ENCODE results near the gene RILPL2. TPM values are rescaled to one million over a fixed set of nuclear protein-coding genes. Genes with fewer than 3 reads are reported as not detected.
"Not testable (repeated sequence)": the region's sequence is repeated elsewhere in the genome, so short reads cannot be mapped to it uniquely, and the experiment has no call there.

The RILPL2 gene
- total and polyA plus RNA-seq, 2 experiments from 2014 or later = 2.8 to 4.4 TPM

DNA sequence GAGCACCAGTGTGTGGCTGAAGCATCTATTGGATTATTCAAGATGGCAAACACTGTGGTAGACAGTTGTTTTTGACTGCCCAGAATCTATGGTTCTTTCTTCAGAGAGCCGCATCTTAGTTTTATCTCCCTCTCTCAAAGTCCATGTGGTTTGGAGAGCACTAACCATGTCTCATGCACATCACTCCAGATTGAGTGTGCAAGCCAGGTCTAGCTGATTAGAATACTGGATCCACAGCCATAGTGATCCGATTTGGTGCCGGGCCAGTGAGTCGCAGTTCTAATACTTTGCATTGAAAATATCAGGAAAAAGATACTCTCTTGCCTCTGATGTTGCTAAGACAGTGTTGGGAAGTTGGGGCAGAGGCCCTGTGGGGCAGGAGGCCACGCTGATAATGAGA is 67.3 kb downstream of the RILPL2 start:
- H2AFZ ChIP-seq = no peak overlapping the region
- in situ Hi-C loops (cut with MboI) = no loop called here
- DNase-seq = no peak

GRCh38 chr12:123368431-123368830 is 68.1 kb downstream of the RILPL2 start:
- H3K36me3 ChIP-seq (ENCODE audit: low read depth); H3K4me1 ChIP-seq (ENCODE audit: insufficient read depth); H2AFZ ChIP-seq; H4K20me1 ChIP-seq (ENCODE audit: insufficient read depth); DNase-seq; H3K4me2 ChIP-seq (ENCODE audit: unreplicated experiment); H3K9me3 ChIP-seq (ENCODE audit: low read depth); H3K4me3 ChIP-seq; in situ Hi-C loops (cut with MboI); H3K27ac ChIP-seq; H3K9me2 ChIP-seq (ENCODE audit: insufficient read depth); H3K9ac ChIP-seq; H3K27me3 ChIP-seq (replicated peaks; ENCODE audit: insufficient read depth): not testable (repeated sequence)
- peaks cover 12% of the 10 kb centered on the region for H3K79me2 ChIP-seq (ENCODE audit: insufficient read depth)
- 87 to 92% methylated on average over 6 to 7 of the region's 7 CpGs for WGBS, 2 experiments (ENCODE audit: low coverage in 1 of 2, low lambda C conversion rate in 2 of 2, missing lambda C conversion rate in 2 of 2)
- H3F3A ChIP-seq (ENCODE audit: insufficient read depth) = peaks cover 14% of the 10 kb centered on the region

More for the DNA sequence above, 67.3 kb downstream of the RILPL2 start:
- Histone ChIP-seq H3K4me2 (ENCODE audit: unreplicated experiment) (no peak overlapping the region), H3K4me1 (ENCODE audit: insufficient read depth) (peaks cover 5% of the 10 kb centered on the region; the same call in 1 of the 2 replicates), H3K79me2 (ENCODE audit: insufficient read depth) (peaks cover 4% of the 10 kb centered on the region), H3F3A (ENCODE audit: insufficient read depth) (peaks cover 10% of the 10 kb centered on the region; the same call in 1 of the 2 replicates), H4K20me1 (ENCODE audit: insufficient read depth) (no peaks in the 10 kb centered on the region), H3K9ac (no peak overlapping the region), H3K27ac (no peak overlapping the region), H3K9me2 (ENCODE audit: insufficient read depth) (no peaks in the 10 kb centered on the region), H3K9me3 (ENCODE audit: low read depth) (no peaks in the 10 kb centered on the region), H3K27me3 (replicated peaks; ENCODE audit: insufficient read depth) (no peaks in the 10 kb centered on the region), H3K36me3 (ENCODE audit: low read depth) (no peaks in the 10 kb centered on the region), H3K4me3 (no peak overlapping the region)
- TF ChIP-seq EZH2phosphoT487 (IDR thresholded peaks at IDR 0.05; ENCODE audit: insufficient read depth, low read depth) (no peak), EZH2 (IDR thresholded peaks at IDR 0.05; ENCODE audit: insufficient read depth, poor library complexity, severe bottlenecking) (no peak)
- 94 to 96% methylated on average over 5 of the region's 5 CpGs for WGBS, 2 experiments (ENCODE audit: low coverage in 1 of 2, low lambda C conversion rate in 2 of 2, missing lambda C conversion rate in 2 of 2)

- peaks cover 21% of the 10 kb centered on the region for H3K79me2 ChIP-seq (ENCODE audit: insufficient read depth)
- H3K27ac ChIP-seq = no peak overlapping the region
- no peak overlapping the region for H3K4me2 ChIP-seq (ENCODE audit: unreplicated experiment)
- H4K20me1 ChIP-seq (ENCODE audit: insufficient read depth) = no peaks in the 10 kb centered on the region
- no peak overlapping the region for H3K9ac ChIP-seq
- no peak for DNase-seq
- no peaks in the 10 kb centered on the region for H3K9me2 ChIP-seq (ENCODE audit: insufficient read depth)
- TF ChIP-seq EZH2phosphoT487 (IDR thresholded peaks at IDR 0.05; ENCODE audit: insufficient read depth, low read depth) (no peak), EZH2 (IDR thresholded peaks at IDR 0.05; ENCODE audit: insufficient read depth, poor library complexity, severe bottlenecking) (no peak)
- H3K9me3 ChIP-seq (ENCODE audit: low read depth) = no peaks in the 10 kb centered on the region
- in situ Hi-C loops (cut with MboI) = no loop called here
- H2AFZ ChIP-seq = no peak overlapping the region
- 95 to 96% methylated on average over 4 of the region's 4 CpGs for WGBS, 2 experiments (ENCODE audit: low coverage in 1 of 2, low lambda C conversion rate in 2 of 2, missing lambda C conversion rate in 2 of 2)
- peaks cover 9% of the 10 kb centered on the region; the same call in 1 of the 2 replicates for H3K4me1 ChIP-seq (ENCODE audit: insufficient read depth)
- no peak overlapping the region for H3K4me3 ChIP-seq
- no peaks in the 10 kb centered on the region for H3K27me3 ChIP-seq (replicated peaks; ENCODE audit: insufficient read depth)
- H3K36me3 ChIP-seq (ENCODE audit: low read depth) = no peaks in the 10 kb centered on the region
- peaks cover 23% of the 10 kb centered on the region for H3F3A ChIP-seq (ENCODE audit: insufficient read depth)
Measured at GRCh38 chr12:123367511-123367910, 69.0 kb downstream of the RILPL2 start.

Other genes starting within 250 kb of the RILPL2 start
- gene MPHOSPH9, start 203.5 kb downstream of the RILPL2 start, total RNA-seq (2014; rRNA removed; shearing (Covaris generic)) = 26.6 and 51.6 TPM in 2 replicates
- gene MPHOSPH9, start 203.5 kb downstream of the RILPL2 start, polyA plus RNA-seq (2016; fragmentation: Nextera tagmentation; extraction: Ambion mirVana) = 11.3 and 18.0 TPM in 2 replicates
- 3.7 and 7.5 TPM in 2 replicates for gene MTRFR, start 203.2 kb downstream of the RILPL2 start, total RNA-seq (2014; rRNA removed; shearing (Covaris generic))
- gene MTRFR, start 203.2 kb downstream of the RILPL2 start, polyA plus RNA-seq (2016; fragmentation: Nextera tagmentation; extraction: Ambion mirVana) = 21.3 and 22.9 TPM in 2 replicates
- gene CDK2AP1, start 164.8 kb downstream of the RILPL2 start, total RNA-seq (2014; rRNA removed; shearing (Covaris generic)) = 425 and 481 TPM in 2 replicates
- gene CDK2AP1, start 164.8 kb downstream of the RILPL2 start, polyA plus RNA-seq (2016; fragmentation: Nextera tagmentation; extraction: Ambion mirVana) = 91.0 and 95.0 TPM in 2 replicates
- gene SBNO1, start 71.8 kb downstream of the RILPL2 start, total RNA-seq (2014; rRNA removed; shearing (Covaris generic)) = 17.6 and 19.1 TPM in 2 replicates
- gene SBNO1, start 71.8 kb downstream of the RILPL2 start, polyA plus RNA-seq (2016; fragmentation: Nextera tagmentation; extraction: Ambion mirVana) = 22.4 and 23.6 TPM in 2 replicates
- gene KMT5A, start 52.6 kb downstream of the RILPL2 start, total RNA-seq (2014; rRNA removed; shearing (Covaris generic)) = 53.6 and 78.6 TPM in 2 replicates
- gene KMT5A, start 52.6 kb downstream of the RILPL2 start, polyA plus RNA-seq (2016; fragmentation: Nextera tagmentation; extraction: Ambion mirVana) = 20.6 and 21.3 TPM in 2 replicates
- gene SNRNP35, start 21.5 kb upstream of the RILPL2 start, total RNA-seq (2014; rRNA removed; shearing (Covaris generic)) = 9.8 and 19.0 TPM in 2 replicates
- gene SNRNP35, start 21.5 kb upstream of the RILPL2 start, polyA plus RNA-seq (2016; fragmentation: Nextera tagmentation; extraction: Ambion mirVana) = 17.6 and 20.0 TPM in 2 replicates
- 16.6 and 29.8 TPM in 2 replicates for gene RILPL1, start 97.0 kb upstream of the RILPL2 start, total RNA-seq (2014; rRNA removed; shearing (Covaris generic))
- 2.9 and 3.6 TPM in 2 replicates for gene RILPL1, start 97.0 kb upstream of the RILPL2 start, polyA plus RNA-seq (2016; fragmentation: Nextera tagmentation; extraction: Ambion mirVana)
- 440 and 494 TPM in 2 replicates for gene TMED2, start 147.9 kb upstream of the RILPL2 start, total RNA-seq (2014; rRNA removed; shearing (Covaris generic))
- 560 and 574 TPM in 2 replicates for gene TMED2, start 147.9 kb upstream of the RILPL2 start, polyA plus RNA-seq (2016; fragmentation: Nextera tagmentation; extraction: Ambion mirVana)
- gene DDX55, start 165.4 kb upstream of the RILPL2 start, total RNA-seq (2014; rRNA removed; shearing (Covaris generic)) = 10.5 and 20.4 TPM in 2 replicates
- gene DDX55, start 165.4 kb upstream of the RILPL2 start, polyA plus RNA-seq (2016; fragmentation: Nextera tagmentation; extraction: Ambion mirVana) = 13.6 and 16.5 TPM in 2 replicates
- 88.0 and 108 TPM in 2 replicates for gene EIF2B1, start 197.0 kb upstream of the RILPL2 start, total RNA-seq (2014; rRNA removed; shearing (Covaris generic))
- 63.3 and 63.5 TPM in 2 replicates for gene EIF2B1, start 197.0 kb upstream of the RILPL2 start, polyA plus RNA-seq (2016; fragmentation: Nextera tagmentation; extraction: Ambion mirVana)
- gene GTF2H3, start 197.1 kb upstream of the RILPL2 start, total RNA-seq (2014; rRNA removed; shearing (Covaris generic)) = 38.7 and 54.5 TPM in 2 replicates
- 24.2 and 25.8 TPM in 2 replicates for gene GTF2H3, start 197.1 kb upstream of the RILPL2 start, polyA plus RNA-seq (2016; fragmentation: Nextera tagmentation; extraction: Ambion mirVana)
- 9.3 and 13.3 TPM in 2 replicates for gene TCTN2, start 234.4 kb upstream of the RILPL2 start, total RNA-seq (2014; rRNA removed; shearing (Covaris generic))
- gene TCTN2, start 234.4 kb upstream of the RILPL2 start, polyA plus RNA-seq (2016; fragmentation: Nextera tagmentation; extraction: Ambion mirVana) = 4.4 and 5.0 TPM in 2 replicates

All from GM23248 (cell line).